ENCODE results near the gene OPRL1.

OPRL1 gene

GRCh38 chr20:64044484-64045247 is 35.2 kb upstream of the OPRL1 start:
- H3K4me1 ChIP-seq (ENCODE audit: control insufficient read depth in 1 of 2, insufficient read depth in 2 of 2, low read length in 2 of 2) = peaks cover 0 to 14% of the 10 kb centered on the region in 2 donors
- H3K27ac ChIP-seq (ENCODE audit: low read length) = no peak overlapping the region
- no peaks in the 10 kb centered on the region for H3K36me3 ChIP-seq (ENCODE audit: control insufficient read depth in 1 of 2, insufficient read depth in 2 of 2, low read length in 2 of 2)
- H3K27me3 ChIP-seq (ENCODE audit: low read depth, low read length) = peaks cover 50% of the 10 kb centered on the region
- no peaks in the 10 kb centered on the region for H3K9me3 ChIP-seq (ENCODE audit: control insufficient read depth in 1 of 2, low read length in 2 of 2)
- no peak overlapping the region for H3K4me3 ChIP-seq (ENCODE audit: low read depth in 1 of 2, low read length in 2 of 2)

- H3K4me1 ChIP-seq (ENCODE audit: control insufficient read depth in 1 of 2, insufficient read depth in 2 of 2, low read length in 2 of 2) = peaks cover 0 to 16% of the 10 kb centered on the region in 2 donors
- no peak overlapping the region for H3K27ac ChIP-seq (ENCODE audit: low read length)
- H3K27me3 ChIP-seq (ENCODE audit: low read depth, low read length) = peaks cover 51% of the 10 kb centered on the region
- H3K36me3 ChIP-seq (ENCODE audit: control insufficient read depth in 1 of 2, insufficient read depth in 2 of 2, low read length in 2 of 2) = no peaks in the 10 kb centered on the region
- H3K9me3 ChIP-seq (ENCODE audit: control insufficient read depth in 1 of 2, low read length in 2 of 2) = no peaks in the 10 kb centered on the region
- H3K4me3 ChIP-seq (ENCODE audit: low read depth in 1 of 2, low read length in 2 of 2) = no peak overlapping the region
Observed at GRCh38 chr20:64045346-64046011, 34.4 kb upstream of the OPRL1 start.

GRCh38 chr20:64047046-64047389 is 32.9 kb upstream of the OPRL1 start:
- H3K4me1 ChIP-seq (ENCODE audit: control insufficient read depth in 1 of 2, insufficient read depth in 2 of 2, low read length in 2 of 2) = peaks cover 0 to 16% of the 10 kb centered on the region in 2 donors
- peak overlapping the region in 1 of 2 donors; percentile 49 for H3K4me3 ChIP-seq (ENCODE audit: low read depth in 1 of 2, low read length in 2 of 2)
- H3K27me3 ChIP-seq (ENCODE audit: low read depth, low read length) = peaks cover 47% of the 10 kb centered on the region
- no peaks in the 10 kb centered on the region for H3K9me3 ChIP-seq (ENCODE audit: control insufficient read depth in 1 of 2, low read length in 2 of 2)
- no peak overlapping the region for H3K27ac ChIP-seq (ENCODE audit: low read length)
- H3K36me3 ChIP-seq (ENCODE audit: control insufficient read depth in 1 of 2, insufficient read depth in 2 of 2, low read length in 2 of 2) = no peaks in the 10 kb centered on the region

GRCh38 chr20:64047968-64048401 is 31.9 kb upstream of the OPRL1 start:
- H3K9me3 ChIP-seq (ENCODE audit: control insufficient read depth in 1 of 2, low read length in 2 of 2) = no peaks in the 10 kb centered on the region
- H3K36me3 ChIP-seq (ENCODE audit: control insufficient read depth in 1 of 2, insufficient read depth in 2 of 2, low read length in 2 of 2) = no peaks in the 10 kb centered on the region
- peaks cover 48% of the 10 kb centered on the region for H3K27me3 ChIP-seq (ENCODE audit: low read depth, low read length)
- no peak overlapping the region for H3K27ac ChIP-seq (ENCODE audit: low read length)
- peaks cover 0 to 12% of the 10 kb centered on the region in 2 donors for H3K4me1 ChIP-seq (ENCODE audit: control insufficient read depth in 1 of 2, insufficient read depth in 2 of 2, low read length in 2 of 2)
- H3K4me3 ChIP-seq (ENCODE audit: low read depth in 1 of 2, low read length in 2 of 2) = peak overlapping the region in 1 of 2 donors; percentile 49

GRCh38 chr20:64048402-64049044 is 31.4 kb upstream of the OPRL1 start:
- Histone ChIP-seq H3K4me3 (ENCODE audit: low read depth in 1 of 2, low read length in 2 of 2) (peak overlapping the region in 1 of 2 donors; percentile 49), H3K27me3 (ENCODE audit: low read depth, low read length) (peaks cover 48% of the 10 kb centered on the region), H3K4me1 (ENCODE audit: control insufficient read depth in 1 of 2, insufficient read depth in 2 of 2, low read length in 2 of 2) (peaks cover 0 to 12% of the 10 kb centered on the region in 2 donors), H3K9me3 (ENCODE audit: control insufficient read depth in 1 of 2, low read length in 2 of 2) (no peaks in the 10 kb centered on the region), H3K27ac (ENCODE audit: low read length) (no peak overlapping the region), H3K36me3 (ENCODE audit: control insufficient read depth in 1 of 2, insufficient read depth in 2 of 2, low read length in 2 of 2) (no peaks in the 10 kb centered on the region)

- no peaks in the 10 kb centered on the region for H3K9me3 ChIP-seq (ENCODE audit: control insufficient read depth in 1 of 2, low read length in 2 of 2)
- peaks cover 52% of the 10 kb centered on the region for H3K27me3 ChIP-seq (ENCODE audit: low read depth, low read length)
- H3K4me3 ChIP-seq (ENCODE audit: low read depth in 1 of 2, low read length in 2 of 2) = peak within 1 kb of the TSS in 1 of 2 donors; percentile 49
- H3K27ac ChIP-seq (ENCODE audit: low read length) = no peak within 1 kb of the TSS
- peaks cover 0 to 12% of the 10 kb centered on the region in 2 donors for H3K4me1 ChIP-seq (ENCODE audit: control insufficient read depth in 1 of 2, insufficient read depth in 2 of 2, low read length in 2 of 2)
- H3K36me3 ChIP-seq (ENCODE audit: control insufficient read depth in 1 of 2, insufficient read depth in 2 of 2, low read length in 2 of 2) = no peaks in the 10 kb centered on the region
Observed at GRCh38 chr20:64049060-64049877, 30.6 kb upstream of the OPRL1 start, which contains the start of gene SOX18. Gene SOX18 (minus strand): TSS chr20:64049639. CDS start chr20:64049516, 123 bp downstream.

GRCh38 chr20:64049878-64050260 is 30.0 kb upstream of the OPRL1 start:
- Histone ChIP-seq H3K4me3 (ENCODE audit: low read depth in 1 of 2, low read length in 2 of 2) (no peak overlapping the region), H3K36me3 (ENCODE audit: control insufficient read depth in 1 of 2, insufficient read depth in 2 of 2, low read length in 2 of 2) (no peaks in the 10 kb centered on the region), H3K4me1 (ENCODE audit: control insufficient read depth in 1 of 2, insufficient read depth in 2 of 2, low read length in 2 of 2) (peaks cover 2 to 12% of the 10 kb centered on the region in 2 donors), H3K27me3 (ENCODE audit: low read depth, low read length) (peaks cover 52% of the 10 kb centered on the region), H3K27ac (ENCODE audit: low read length) (no peak overlapping the region), H3K9me3 (ENCODE audit: control insufficient read depth in 1 of 2, low read length in 2 of 2) (no peaks in the 10 kb centered on the region)

- peaks cover 47% of the 10 kb centered on the region for H3K27me3 ChIP-seq (ENCODE audit: low read depth, low read length)
Observed at GRCh38 chr20:64050261-64051032, 29.4 kb upstream of the OPRL1 start.

GRCh38 chr20:64051033-64051452 is 28.8 kb upstream of the OPRL1 start:
- no peak overlapping the region for H3K4me3 ChIP-seq (ENCODE audit: low read depth in 1 of 2, low read length in 2 of 2)
- H3K27me3 ChIP-seq (ENCODE audit: low read depth, low read length) = peaks cover 44% of the 10 kb centered on the region
- H3K4me1 ChIP-seq (ENCODE audit: control insufficient read depth in 1 of 2, insufficient read depth in 2 of 2, low read length in 2 of 2) = peaks cover 2 to 12% of the 10 kb centered on the region in 2 donors
- H3K36me3 ChIP-seq (ENCODE audit: control insufficient read depth in 1 of 2, insufficient read depth in 2 of 2, low read length in 2 of 2) = no peaks in the 10 kb centered on the region
- H3K27ac ChIP-seq (ENCODE audit: low read length) = no peak overlapping the region
- no peaks in the 10 kb centered on the region for H3K9me3 ChIP-seq (ENCODE audit: control insufficient read depth in 1 of 2, low read length in 2 of 2)

More at GRCh38 chr20:64050261-64051032, 29.4 kb upstream of the OPRL1 start:
- no peaks in the 10 kb centered on the region for H3K36me3 ChIP-seq (ENCODE audit: control insufficient read depth in 1 of 2, insufficient read depth in 2 of 2, low read length in 2 of 2)
- H3K27ac ChIP-seq (ENCODE audit: low read length) = no peak overlapping the region
- H3K9me3 ChIP-seq (ENCODE audit: control insufficient read depth in 1 of 2, low read length in 2 of 2) = no peaks in the 10 kb centered on the region
- H3K4me1 ChIP-seq (ENCODE audit: control insufficient read depth in 1 of 2, insufficient read depth in 2 of 2, low read length in 2 of 2) = peaks cover 2 to 12% of the 10 kb centered on the region in 2 donors
- no peak overlapping the region for H3K4me3 ChIP-seq (ENCODE audit: low read depth in 1 of 2, low read length in 2 of 2)

GRCh38 chr20:64051561-64052325 is 28.1 kb upstream of the OPRL1 start:
- Histone ChIP-seq H3K4me3 (ENCODE audit: low read depth in 1 of 2, low read length in 2 of 2) (no peak overlapping the region), H3K4me1 (ENCODE audit: control insufficient read depth in 1 of 2, insufficient read depth in 2 of 2, low read length in 2 of 2) (peaks cover 2 to 12% of the 10 kb centered on the region in 2 donors), H3K27me3 (ENCODE audit: low read depth, low read length) (peaks cover 37% of the 10 kb centered on the region), H3K27ac (ENCODE audit: low read length) (peak overlapping the region; percentile 16), H3K36me3 (ENCODE audit: control insufficient read depth in 1 of 2, insufficient read depth in 2 of 2, low read length in 2 of 2) (no peaks in the 10 kb centered on the region), H3K9me3 (ENCODE audit: control insufficient read depth in 1 of 2, low read length in 2 of 2) (no peaks in the 10 kb centered on the region)
